ENCODE measurements around the gene SLC35A2.
"Not testable (repeated sequence)": the region's sequence is repeated elsewhere in the genome, so short reads cannot be mapped to it uniquely, and the experiment has no call there.

SLC35A2 gene

GRCh38 chrX:48902135-48902534 lies 9.3 kb downstream of the SLC35A2 start:
- no peak for DNase-seq (ENCODE audit: low read depth)

DNA sequence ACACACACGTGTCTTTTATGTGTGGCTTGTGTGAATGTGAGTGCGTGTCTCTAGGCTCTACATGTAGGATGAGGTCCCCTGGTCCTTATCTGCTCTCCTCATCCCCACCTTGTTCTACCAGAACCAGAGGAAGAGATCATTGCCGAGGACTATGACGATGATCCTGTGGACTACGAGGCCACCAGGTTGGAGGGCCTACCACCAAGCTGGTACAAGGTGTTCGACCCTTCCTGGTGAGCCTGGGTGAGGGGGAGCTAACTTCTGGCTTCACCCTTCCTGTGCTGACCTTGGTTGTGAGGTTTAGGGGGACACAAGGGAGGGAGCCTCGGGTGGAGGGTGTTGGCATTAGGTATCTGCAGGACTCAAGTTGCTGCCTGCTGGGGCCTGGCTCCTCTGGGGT lies 10.4 kb downstream of the SLC35A2 start:
- no peak for DNase-seq (ENCODE audit: low read depth)

DNA sequence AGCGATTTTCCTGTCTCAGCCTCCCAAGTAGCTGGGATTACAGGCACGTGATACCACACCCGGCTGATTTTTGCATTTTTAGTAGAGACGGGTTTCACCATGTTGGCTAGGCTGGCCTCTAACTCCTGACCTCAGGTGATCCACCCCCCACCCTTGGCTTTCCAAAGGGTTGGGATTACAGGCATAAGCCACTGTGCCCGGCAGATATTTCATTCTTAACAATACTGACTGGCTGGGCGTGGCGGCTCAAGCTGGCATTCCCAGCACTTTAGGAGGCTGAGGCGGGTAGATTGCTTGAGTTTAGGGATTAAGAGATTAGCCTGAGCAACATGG lies 12.4 kb downstream of the SLC35A2 start:
- DNase-seq (ENCODE audit: low read depth), result no peak

GRCh38 chrX:48897625-48898306 lies 13.7 kb downstream of the SLC35A2 start, which contains the start of the genes PQBP1 and TIMM17B:
TSS of gene PQBP1 (plus strand) at chrX:48897930. CDS start at chrX:48898510, 580 bp downstream.
TSS of gene TIMM17B (minus strand) at chrX:48897768. CDS start at chrX:48897749, 19 bp downstream.
- peak; percentile 96 for DNase-seq (ENCODE audit: low read depth)

DNA sequence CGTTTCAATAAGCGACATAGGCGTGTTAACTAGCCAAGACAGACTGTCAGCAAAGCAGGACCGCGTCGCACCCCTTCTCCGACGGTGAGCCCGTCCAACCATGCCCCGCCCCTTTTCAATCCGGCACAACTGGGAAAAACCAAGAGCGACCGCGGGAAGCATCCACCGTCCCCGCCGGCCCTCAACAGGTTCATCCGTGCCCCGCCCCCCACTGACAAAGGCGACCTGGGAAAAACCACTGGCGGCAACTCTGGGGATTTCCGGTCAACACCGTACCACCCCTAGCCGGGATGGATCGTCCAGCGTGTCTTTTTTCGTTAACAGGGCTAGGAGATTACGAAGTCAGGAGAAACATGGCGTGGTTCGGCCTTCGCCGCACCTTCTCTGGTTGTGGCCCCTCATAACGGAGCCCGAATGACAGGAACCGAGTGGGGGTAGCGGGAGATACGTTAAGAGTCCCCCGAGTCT lies 14.3 kb downstream of the SLC35A2 start:
- DNase-seq (ENCODE audit: low read depth), result peak; percentile 70

DNA sequence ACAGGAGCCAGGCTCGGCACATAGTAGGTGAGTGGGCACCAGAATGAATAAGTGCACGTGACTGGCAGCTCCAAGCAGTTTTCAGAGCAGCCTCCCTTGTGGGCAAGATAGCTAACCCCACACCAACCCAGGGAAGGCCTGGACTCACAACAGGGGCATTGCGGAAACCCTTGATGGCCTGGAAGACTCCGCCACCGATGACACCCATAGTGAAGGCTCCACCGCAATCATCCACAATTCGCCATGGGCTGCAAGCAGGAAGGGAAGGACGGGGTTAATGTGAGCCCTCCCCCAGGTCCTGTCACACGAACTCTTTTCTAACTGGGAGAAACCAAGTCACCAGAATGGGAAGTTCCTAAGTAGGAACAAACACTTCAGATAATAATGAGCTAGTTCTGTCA lies 14.8 kb downstream of the SLC35A2 start:
- peak; percentile 24 for DNase-seq (ENCODE audit: low read depth)

- DNase-seq (ENCODE audit: low read depth), result no peak
Observed at GRCh38 chrX:48894891-48895290, 16.6 kb downstream of the SLC35A2 start.

DNA sequence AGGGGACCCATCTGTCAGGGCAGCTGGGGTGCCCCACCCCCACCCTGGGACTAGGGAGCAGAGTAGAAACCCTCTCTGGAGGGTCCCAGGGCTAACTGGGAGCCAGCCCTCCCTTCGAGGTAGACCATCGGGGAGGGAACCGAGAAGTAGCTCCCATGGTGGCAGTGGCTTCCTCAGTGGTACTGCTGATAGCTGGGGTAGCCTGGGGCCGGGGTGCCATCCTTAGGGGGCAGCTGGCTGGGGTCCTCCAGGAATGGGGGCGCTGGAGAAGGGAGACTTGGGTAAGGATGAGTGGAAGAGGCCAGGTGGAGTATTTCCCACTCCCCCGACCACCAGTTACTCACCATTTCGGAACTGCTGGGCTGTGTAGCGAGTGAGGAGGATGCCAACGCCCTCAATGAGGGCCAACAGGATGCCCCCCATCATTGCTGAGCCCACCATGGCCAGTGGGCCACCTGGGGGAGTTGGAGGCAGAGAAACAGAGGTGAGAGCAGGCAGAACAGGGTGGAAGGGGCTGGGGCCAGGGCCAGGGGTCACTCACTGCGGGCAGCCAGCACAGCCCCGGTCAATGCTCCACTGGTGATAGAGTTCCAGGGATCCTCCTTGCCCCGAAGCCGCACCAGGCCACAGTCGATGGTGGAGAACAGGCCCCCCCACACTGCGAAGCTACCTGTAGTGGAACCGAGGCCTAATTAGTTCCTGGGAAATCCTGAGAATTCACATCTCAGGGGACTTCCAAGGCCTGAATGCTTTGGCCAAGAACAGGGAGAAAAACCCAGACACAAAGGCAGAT lies 17.7 kb downstream of the SLC35A2 start:
- DNase-seq (ENCODE audit: low read depth), result no peak

GRCh38 chrX:48892896-48893295 lies 18.6 kb downstream of the SLC35A2 start:
- no peak for DNase-seq (ENCODE audit: low read depth)

DNA sequence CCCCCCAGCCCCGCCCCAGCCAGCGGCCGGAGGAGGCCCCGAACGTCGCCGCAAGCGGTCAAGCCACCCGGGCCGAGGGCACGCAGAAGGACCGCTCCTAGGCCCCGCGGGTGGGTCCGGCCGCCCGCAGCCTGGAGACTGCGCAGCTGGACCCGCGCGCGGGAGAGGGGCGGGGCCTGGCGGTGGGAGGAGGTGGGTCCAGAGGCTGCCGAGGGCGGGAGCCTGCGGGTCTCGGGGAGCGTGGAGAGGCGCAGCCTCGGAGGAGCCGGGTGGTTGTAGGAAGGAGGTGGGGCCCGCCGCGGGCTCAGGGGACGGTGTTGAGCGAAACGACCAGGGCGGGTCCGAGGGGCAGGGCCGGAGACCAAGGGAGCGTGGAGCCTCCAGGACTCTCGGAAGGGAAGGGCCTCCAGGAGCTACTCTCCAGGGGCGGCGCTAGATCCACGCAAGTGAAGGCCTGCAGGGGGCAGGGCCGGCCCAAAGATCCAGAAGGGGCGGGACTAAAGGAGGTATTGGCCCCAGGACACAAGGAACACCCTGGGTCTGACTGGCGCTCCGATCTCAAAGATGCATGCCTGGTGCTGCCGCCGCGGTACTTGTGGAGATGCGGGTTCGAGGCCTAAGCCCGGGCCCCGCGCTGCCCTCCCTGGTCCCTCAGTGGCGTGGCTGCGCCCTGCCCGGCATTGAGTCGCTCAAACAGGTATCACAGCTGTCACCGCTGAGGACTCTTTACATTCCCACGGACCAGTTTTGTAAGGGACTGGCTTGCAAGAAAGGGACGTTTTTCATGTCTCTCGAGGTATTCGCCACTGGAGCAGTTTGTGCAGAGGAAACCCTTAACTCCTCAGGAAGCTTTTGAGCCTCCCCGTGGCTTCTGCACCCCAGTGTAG lies 19.8 kb downstream of the SLC35A2 start:
- DNase-seq (ENCODE audit: low read depth), result peak; percentile 85

GRCh38 chrX:48890934-48891401 lies 20.5 kb downstream of the SLC35A2 start:
- DNase-seq (ENCODE audit: low read depth), result no peak

DNA sequence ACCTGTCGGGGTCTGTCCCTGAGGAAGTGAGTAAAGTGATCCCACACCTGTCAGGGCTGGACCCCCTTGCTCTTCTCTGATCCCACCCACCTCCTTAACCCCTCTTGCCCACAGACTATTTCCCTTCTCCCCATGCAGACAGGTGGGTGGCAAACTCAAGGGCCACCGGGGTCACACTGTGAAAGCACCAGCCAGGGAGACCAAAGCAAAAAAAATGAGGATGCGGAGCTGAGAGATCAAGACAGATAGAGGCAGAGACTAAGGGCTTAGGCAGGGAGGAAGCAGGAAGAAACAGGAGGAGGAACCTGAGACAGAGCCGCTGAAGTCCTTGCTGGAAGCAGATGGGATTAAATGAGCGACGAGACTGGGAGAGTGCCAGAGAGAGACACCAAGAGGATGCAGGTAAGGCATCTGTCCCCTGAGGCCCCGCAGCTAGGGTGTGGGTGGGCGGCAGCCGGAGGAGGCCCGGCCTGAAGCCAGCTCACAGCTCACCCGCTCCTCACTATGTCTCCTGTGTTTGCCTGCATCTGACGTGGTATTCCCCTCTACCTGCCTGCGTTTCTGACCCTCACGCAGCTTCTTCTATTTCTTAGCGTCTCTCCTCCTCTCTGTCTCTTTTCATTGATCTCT lies 21.0 kb downstream of the SLC35A2 start:
- DNase-seq (ENCODE audit: low read depth), result no peak

- DNase-seq (ENCODE audit: low read depth), result not testable (repeated sequence)
Observed at GRCh38 chrX:48886586-48886985, 24.9 kb downstream of the SLC35A2 start.

GRCh38 chrX:48883729-48884128 lies 27.7 kb downstream of the SLC35A2 start:
- no peak for DNase-seq (ENCODE audit: low read depth)

- not testable (repeated sequence) for DNase-seq (ENCODE audit: low read depth)
Observed at GRCh38 chrX:48876944-48877343, 34.5 kb downstream of the SLC35A2 start.

DNA sequence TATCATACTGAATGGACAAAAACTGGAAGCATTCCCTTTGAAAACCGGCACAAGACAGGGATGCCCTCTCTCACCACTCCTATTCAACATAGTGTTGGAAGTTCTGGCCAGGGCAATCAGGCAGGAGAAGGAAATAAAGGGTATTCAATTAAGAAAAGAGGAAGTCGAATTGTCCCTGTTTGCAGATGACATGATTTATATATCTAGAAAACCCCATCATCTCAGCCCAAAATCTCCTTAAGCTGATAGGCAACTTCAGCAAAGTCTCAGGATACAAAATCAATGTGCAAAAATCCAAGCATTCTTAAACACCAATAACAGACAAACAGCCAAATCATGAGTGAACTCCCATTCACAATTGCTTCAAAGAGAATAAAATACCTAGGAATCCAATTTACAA lies 39.4 kb downstream of the SLC35A2 start:
- not testable (repeated sequence) for DNase-seq (ENCODE audit: low read depth)

- peak; percentile 86 for DNase-seq (ENCODE audit: low read depth)
Observed at GRCh38 chrX:48864210-48864609, 47.2 kb downstream of the SLC35A2 start.

DNA sequence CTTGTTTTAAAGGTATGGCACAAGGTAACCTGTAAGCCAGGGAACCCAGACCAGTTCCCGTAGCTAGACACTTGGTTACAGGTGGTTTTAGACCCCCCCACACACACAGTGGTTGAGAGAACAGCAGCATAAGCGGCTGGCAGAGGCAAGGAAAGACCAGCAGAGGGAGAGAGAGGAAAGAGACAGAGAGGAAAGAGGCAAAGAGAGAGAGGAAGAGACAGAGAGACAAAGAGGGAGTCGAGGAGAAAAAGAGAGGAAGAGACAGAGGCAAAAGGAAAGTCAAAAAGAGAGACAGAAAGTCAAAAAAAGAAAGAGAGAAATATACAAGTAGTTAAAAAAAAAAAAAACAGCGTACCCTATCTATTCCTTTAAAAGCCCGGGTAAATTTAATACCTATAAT lies 56.5 kb downstream of the SLC35A2 start:
- peak; percentile 15 for DNase-seq (ENCODE audit: low read depth)

DNA sequence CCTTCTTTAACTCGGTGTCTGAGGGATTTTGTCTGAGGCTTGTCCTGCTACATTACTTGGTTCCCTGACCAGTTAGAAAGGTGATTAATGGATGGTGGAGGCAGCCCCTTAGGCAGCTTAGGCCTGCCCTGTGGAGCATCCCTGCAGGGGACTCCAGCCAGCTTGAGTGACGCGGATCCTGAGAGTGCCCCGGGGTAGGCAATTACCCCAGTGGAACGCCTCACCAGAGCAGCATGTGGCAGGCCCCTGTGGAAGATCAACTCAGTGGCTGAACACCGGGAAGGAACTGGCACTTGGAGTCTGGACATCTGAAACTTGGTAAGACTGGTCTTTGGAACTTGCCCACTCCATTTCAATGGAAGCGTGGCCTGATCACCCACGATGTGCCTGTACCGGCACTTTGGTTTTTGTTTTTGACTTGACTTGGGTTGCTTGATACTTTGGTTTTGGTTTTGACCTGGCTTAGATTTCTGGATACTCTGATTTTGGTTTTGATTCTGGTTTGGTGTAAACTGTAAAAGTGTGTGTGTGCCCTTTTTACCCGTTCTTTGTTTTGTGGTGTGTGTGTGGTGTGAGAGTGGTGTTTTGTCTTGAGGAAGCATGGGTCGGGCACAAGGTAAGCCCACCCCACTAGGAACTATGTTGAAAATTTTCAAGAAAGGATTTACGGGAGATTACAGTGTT lies 57.2 kb downstream of the SLC35A2 start:
- DNase-seq (ENCODE audit: low read depth), result not testable (repeated sequence)

GRCh38 chrX:48853494-48853893 lies 58.0 kb downstream of the SLC35A2 start:
- not testable (repeated sequence) for DNase-seq (ENCODE audit: low read depth)
